ENCODE results near the gene GNA15.
A peak's percentile ranks its signal among the peaks of the same experiment; 100 is the strongest.
"Not testable (repeated sequence)": the region's sequence is repeated elsewhere in the genome, so short reads cannot be mapped to it uniquely, and the experiment has no call there.

The GNA15 gene

GRCh38 chr19:3196933-3197205, 61.0 kb downstream of the GNA15 start:
- Mint-ChIP-seq H3K27ac (no peak overlapping the region), H3K27me3 (ENCODE audit: low read depth, poor library complexity) (no peaks in the 10 kb centered on the region), H3K4me3 (no peak overlapping the region), H3K4me1 (no peaks in the 10 kb centered on the region), H3K36me3 (ENCODE audit: low read depth) (peaks cover 14% of the 10 kb centered on the region), H3K9me3 (no peaks in the 10 kb centered on the region)
- DNase-seq = no peak
- no peak for TF ChIP-seq CTCF (IDR thresholded peaks at IDR 0.05)

DNA sequence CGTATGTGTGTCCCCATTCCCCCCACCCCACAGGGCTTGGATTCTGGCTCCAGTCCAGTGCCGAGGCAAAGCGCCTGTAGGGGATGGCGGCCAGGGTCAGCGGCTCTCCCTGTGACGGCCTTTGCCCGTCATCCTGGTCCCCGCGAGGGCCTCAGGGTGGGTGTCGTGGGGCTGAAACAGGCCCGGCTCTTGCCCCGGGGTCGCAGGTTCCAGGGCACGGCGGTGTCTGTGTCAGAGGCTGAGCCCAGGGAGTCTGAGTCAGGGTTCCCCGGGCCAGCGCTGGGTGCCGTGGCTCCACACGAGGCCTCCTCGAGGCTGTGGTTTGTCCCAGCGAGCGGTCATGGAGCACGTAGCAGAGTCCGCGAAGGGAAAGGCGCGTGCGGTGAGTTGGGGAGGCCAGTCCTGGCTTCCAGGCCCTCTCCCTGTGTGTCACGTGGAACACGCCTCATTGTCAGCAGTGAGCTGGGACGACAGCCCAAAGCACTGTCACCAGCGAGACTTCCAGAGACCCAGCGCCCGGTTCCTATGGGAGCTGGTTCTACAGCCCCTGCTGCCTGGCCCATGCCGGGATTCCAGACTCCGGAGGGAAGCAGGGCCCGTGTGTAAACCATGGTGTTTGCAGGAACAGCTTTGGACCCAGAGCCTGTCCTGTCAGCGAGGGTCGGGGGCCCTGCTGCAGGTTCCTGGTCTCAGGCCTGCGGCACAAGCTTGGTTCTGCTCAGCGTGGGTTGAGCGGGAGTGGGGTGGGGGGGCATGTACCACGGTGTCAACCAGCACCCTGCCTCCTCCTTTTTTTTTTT, 63.3 kb downstream of the GNA15 start:
- H3K36me3 Mint-ChIP-seq (ENCODE audit: low read depth) = peaks cover 8% of the 10 kb centered on the region
- TF ChIP-seq CTCF (IDR thresholded peaks at IDR 0.05) = no peak
- H3K27me3 Mint-ChIP-seq (ENCODE audit: low read depth, poor library complexity) = no peaks in the 10 kb centered on the region
- DNase-seq = no peak
- H3K27ac Mint-ChIP-seq = no peak overlapping the region
- H3K4me1 Mint-ChIP-seq = no peaks in the 10 kb centered on the region
- no peak overlapping the region for H3K4me3 Mint-ChIP-seq
- H3K9me3 Mint-ChIP-seq = no peaks in the 10 kb centered on the region

GRCh38 chr19:3201072-3201700, 65.4 kb downstream of the GNA15 start:
- Mint-ChIP-seq H3K27me3 (ENCODE audit: low read depth, poor library complexity) (no peaks in the 10 kb centered on the region), H3K27ac (no peak overlapping the region), H3K9me3 (no peaks in the 10 kb centered on the region), H3K4me3 (no peak overlapping the region), H3K36me3 (ENCODE audit: low read depth) (no peaks in the 10 kb centered on the region), H3K4me1 (no peaks in the 10 kb centered on the region)
- DNase-seq = no peak
- TF ChIP-seq CTCF (IDR thresholded peaks at IDR 0.05) = no peak

- no peak overlapping the region for H3K4me3 Mint-ChIP-seq
- H3K9me3 Mint-ChIP-seq = no peaks in the 10 kb centered on the region
- H3K4me1 Mint-ChIP-seq = no peaks in the 10 kb centered on the region
- H3K27ac Mint-ChIP-seq = no peak overlapping the region
- H3K27me3 Mint-ChIP-seq (ENCODE audit: low read depth, poor library complexity) = no peaks in the 10 kb centered on the region
- H3K36me3 Mint-ChIP-seq (ENCODE audit: low read depth) = no peaks in the 10 kb centered on the region
- no peak for DNase-seq
- no peak for TF ChIP-seq CTCF (IDR thresholded peaks at IDR 0.05)
Observed at GRCh38 chr19:3201911-3202310, 66.1 kb downstream of the GNA15 start.

DNA sequence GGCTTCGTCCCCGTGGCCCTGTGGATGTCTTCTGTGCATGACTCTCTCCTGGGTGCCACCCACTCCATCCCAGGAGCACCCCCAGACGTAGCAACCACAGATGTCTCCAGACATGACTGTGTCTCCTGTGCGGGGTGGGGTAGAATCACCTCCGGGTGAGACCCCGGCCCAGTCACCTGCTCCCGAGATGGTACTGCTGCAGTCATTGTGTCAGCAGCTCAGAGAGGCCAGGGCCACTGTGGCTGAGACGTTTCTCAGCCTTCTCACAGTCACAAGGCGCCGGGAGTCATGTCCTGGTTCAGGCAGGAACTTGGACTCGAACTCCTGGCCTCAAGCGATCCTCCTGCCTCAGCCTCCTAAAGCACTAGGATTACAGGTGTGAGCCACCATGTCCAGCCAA, 66.5 kb downstream of the GNA15 start:
- no peak for DNase-seq
- no peaks in the 10 kb centered on the region for H3K36me3 Mint-ChIP-seq (ENCODE audit: low read depth)
- H3K27ac Mint-ChIP-seq = no peak overlapping the region
- no peaks in the 10 kb centered on the region for H3K9me3 Mint-ChIP-seq
- no peak for TF ChIP-seq CTCF (IDR thresholded peaks at IDR 0.05)
- no peaks in the 10 kb centered on the region for H3K27me3 Mint-ChIP-seq (ENCODE audit: low read depth, poor library complexity)
- no peak overlapping the region for H3K4me3 Mint-ChIP-seq
- H3K4me1 Mint-ChIP-seq = no peaks in the 10 kb centered on the region

- not testable (repeated sequence) for DNase-seq; H3K27me3 Mint-ChIP-seq (ENCODE audit: low read depth, poor library complexity); H3K36me3 Mint-ChIP-seq (ENCODE audit: low read depth); H3K9me3 Mint-ChIP-seq; H3K4me1 Mint-ChIP-seq; H3K4me3 Mint-ChIP-seq
- H3K27ac Mint-ChIP-seq = peak overlapping the region; percentile 39
Observed at GRCh38 chr19:3202895-3203294, 67.1 kb downstream of the GNA15 start.

Measured in nephron progenitor cell (in vitro differentiated cells).